H9 (cell line): Measurements from ENCODE around the gene PLS1. TPM values are rescaled to one million over a fixed set of nuclear protein-coding genes. Genes with fewer than 3 reads are reported as not detected.

ENCODE experiments used
- DNase-seq: peaks from one replicate; pipeline ENCODE4 v3.0.0-alpha.2; 2017
- H2AFZ ChIP-seq: one replicate; pipeline ENCODE4 v1.6.1; 2013; ENCODE audit warnings: mild to moderate bottlenecking, low read length, control low read depth, moderate library complexity
- H2AK5ac ChIP-seq: 2 replicates; pipeline ENCODE4 v1.6.1; 2013; ENCODE audit warnings: low read length, control low read depth, mixed read lengths; ENCODE audit not compliant: insufficient read length
- H2BK120ac ChIP-seq: one replicate; pipeline ENCODE4 v1.6.1; 2013; ENCODE audit warnings: low read depth, mild to moderate bottlenecking, low read length, control low read depth, inconsistent platforms; ENCODE audit not compliant: poor library complexity, severe bottlenecking
- H2BK12ac ChIP-seq: 2 replicates; pipeline ENCODE4 v1.6.1; 2013; ENCODE audit warnings: low read length, control low read depth, mixed read lengths, low read depth; ENCODE audit not compliant: insufficient read length
- H2BK15ac ChIP-seq: 2 replicates; pipeline ENCODE4 v1.6.1; 2013; ENCODE audit warnings: low read depth, low read length, control low read depth
- H2BK20ac ChIP-seq: one replicate; pipeline ENCODE4 v1.6.1; 2013; ENCODE audit warnings: low read depth, mild to moderate bottlenecking, low read length, control low read depth, inconsistent platforms; ENCODE audit not compliant: poor library complexity, severe bottlenecking
- H2BK5ac ChIP-seq: 2 replicates; pipeline ENCODE4 v1.6.1; 2013; ENCODE audit warnings: low read length, control low read depth, mixed read lengths; ENCODE audit not compliant: insufficient read length
- H3K14ac ChIP-seq: 2 replicates; pipeline ENCODE4 v1.6.1; 2013; ENCODE audit warnings: low read length, control low read depth; ENCODE audit not compliant: insufficient read depth
- H3K18ac ChIP-seq: 2 replicates; pipeline ENCODE4 v1.6.1; 2013; ENCODE audit warnings: low read depth, mild to moderate bottlenecking, mixed read lengths, low read length, control low read depth; ENCODE audit not compliant: insufficient read length
- H3K23ac ChIP-seq: 2 replicates; pipeline ENCODE4 v1.6.1; 2013; ENCODE audit warnings: low read length, control low read depth, mixed read lengths, low read depth; ENCODE audit not compliant: insufficient read length
- H3K23me2 ChIP-seq: 2 replicates; pipeline ENCODE4 v1.6.1; 2013; ENCODE audit warnings: low read depth, mild to moderate bottlenecking, mixed read lengths, low read length, control low read depth; ENCODE audit not compliant: insufficient read length, poor library complexity, severe bottlenecking
- H3K27ac ChIP-seq: 2 replicates; pipeline ENCODE4 v1.5.1; 2013; ENCODE audit warnings: low read length, control low read depth, mixed read lengths, low read depth; ENCODE audit not compliant: insufficient read length
- H3K27me3 ChIP-seq: 2 replicates; pipeline ENCODE4 v1.6.1; 2013; ENCODE audit warnings: low read length, control low read depth, inconsistent platforms; ENCODE audit not compliant: insufficient read depth
- H3K4ac ChIP-seq: 2 replicates; pipeline ENCODE4 v1.6.1; 2013; ENCODE audit warnings: low read depth, mild to moderate bottlenecking, control low read depth, inconsistent platforms, low read length, moderate library complexity
- H3K4me1 ChIP-seq: 2 replicates; pipeline ENCODE4 v1.6.1; 2013; ENCODE audit warnings: low read length, control low read depth, inconsistent platforms; ENCODE audit not compliant: insufficient read depth
- H3K4me2 ChIP-seq: 2 replicates; pipeline ENCODE4 v1.6.1; 2013; ENCODE audit warnings: low read length, control low read depth, mixed read lengths; ENCODE audit not compliant: insufficient read length, insufficient read depth
- H3K56ac ChIP-seq: 2 replicates; pipeline ENCODE4 v1.6.1; 2013; ENCODE audit warnings: low read depth, mild to moderate bottlenecking, mixed read lengths, low read length, control low read depth; ENCODE audit not compliant: insufficient read length
- H3K79me1 ChIP-seq: 2 replicates; pipeline ENCODE4 v1.6.1; 2013; ENCODE audit warnings: low read depth, mild to moderate bottlenecking, moderate library complexity, low read length, control low read depth, inconsistent platforms; ENCODE audit not compliant: insufficient read depth, poor library complexity, severe bottlenecking
- H3K79me2 ChIP-seq: 2 replicates; pipeline ENCODE4 v1.6.1; 2013; ENCODE audit warnings: low read length, control low read depth, inconsistent platforms; ENCODE audit not compliant: insufficient read depth
- H3K9ac ChIP-seq: 2 replicates; pipeline ENCODE4 v1.6.1; 2013; ENCODE audit warnings: low read length, control low read depth, mixed read lengths; ENCODE audit not compliant: insufficient read length; ENCODE audit errors: extremely low read depth
- H3K9me3 ChIP-seq: one replicate; pipeline ENCODE4 v1.6.1; 2013; ENCODE audit warnings: low read depth, low read length, inconsistent platforms; ENCODE audit not compliant: control insufficient read depth
- H3T11ph ChIP-seq: one replicate; pipeline ENCODE4 v1.6.1; 2013; ENCODE audit warnings: mild to moderate bottlenecking, low read length, control low read depth, inconsistent platforms
- H4K20me1 ChIP-seq: one replicate; pipeline ENCODE4 v1.6.1; 2013; ENCODE audit not compliant: control insufficient read depth, insufficient read length, insufficient read depth
- H4K5ac ChIP-seq: 2 replicates; pipeline ENCODE4 v1.6.1; 2013; ENCODE audit warnings: low read depth, mild to moderate bottlenecking, mixed read lengths, low read length, control low read depth; ENCODE audit not compliant: insufficient read length
- H4K8ac ChIP-seq: replicated peaks from 2 replicates; pipeline ENCODE4 v1.6.1; 2013; ENCODE audit warnings: low read length, control low read depth, mixed read lengths, low read depth; ENCODE audit not compliant: insufficient read length
- H4K91ac ChIP-seq: 2 replicates; pipeline ENCODE4 v1.6.1; 2013; ENCODE audit warnings: low read depth, mild to moderate bottlenecking, moderate library complexity, mixed read lengths, low read length, control low read depth; ENCODE audit not compliant: insufficient read length
- H3K27ac Mint-ChIP-seq, 3 experiments: 2 replicates in 2 of 3; 3 replicates in 1 of 3; pipeline ENCODE4 v1.8.0; 2020 to 2021; ENCODE audit warnings: mixed read lengths in 3 of 3, mild to moderate bottlenecking in 1 of 3, moderate library complexity in 1 of 3
- H3K27me3 Mint-ChIP-seq: 2 replicates; pipeline ENCODE4 v1.8.0; 2021; ENCODE audit warnings: low read depth, mild to moderate bottlenecking, moderate library complexity, mixed read lengths
- H3K36me3 Mint-ChIP-seq, 3 experiments: 2 replicates in 2 of 3; 3 replicates in 1 of 3; pipeline ENCODE4 v1.8.0; 2020 to 2021; ENCODE audit warnings: low read depth in 3 of 3, mixed read lengths in 3 of 3; ENCODE audit not compliant: insufficient read depth in 1 of 3
- H3K4me1 Mint-ChIP-seq, 2 experiments: 2 replicates each; pipeline ENCODE4 v1.8.0; 2020; ENCODE audit warnings: mixed read lengths in 2 of 2
- H3K4me3 Mint-ChIP-seq, 2 experiments: 2 replicates in 1 of 2; 3 replicates in 1 of 2; pipeline ENCODE4 v1.8.0; 2020 to 2021; ENCODE audit warnings: mild to moderate bottlenecking in 2 of 2, mixed read lengths in 2 of 2, moderate library complexity in 1 of 2
- H3K9me3 Mint-ChIP-seq, 2 experiments: 2 replicates in 1 of 2; 3 replicates in 1 of 2; pipeline ENCODE4 v1.8.0; 2020; ENCODE audit warnings: mild to moderate bottlenecking in 2 of 2, mixed read lengths in 2 of 2, moderate library complexity in 1 of 2
- WGBS: extraction: QIAGEN DNeasy Blood & Tissue Kit; methylation state at CpG from one replicate; pipeline ENCODE4 v1.1.7; 2013; ENCODE audit warnings: missing lambda C conversion rate, low lambda C conversion rate, mixed read lengths; ENCODE audit not compliant: insufficient read length; ENCODE audit errors: extremely low coverage; 5-methylcytosine and 5-hydroxymethylcytosine counted together
- total RNA-seq: library from RNA; stranded (reverse); gene quantifications from 2 replicates; pipeline ENCODE4 v1.2.1, GENCODE V29; 2021
- TF ChIP-seq, protein P1 (sequence below): fragments of 200-600 bp; sonication (generic); conservative IDR thresholded peaks from 3 replicates; pipeline ENCODE4 v1.8.0; 2021; ENCODE audit warnings: antibody characterized with exemption, mild to moderate bottlenecking

PLS1 gene
- total RNA-seq, 1 experiment from 2014 or later: 20.4 TPM

DNA sequence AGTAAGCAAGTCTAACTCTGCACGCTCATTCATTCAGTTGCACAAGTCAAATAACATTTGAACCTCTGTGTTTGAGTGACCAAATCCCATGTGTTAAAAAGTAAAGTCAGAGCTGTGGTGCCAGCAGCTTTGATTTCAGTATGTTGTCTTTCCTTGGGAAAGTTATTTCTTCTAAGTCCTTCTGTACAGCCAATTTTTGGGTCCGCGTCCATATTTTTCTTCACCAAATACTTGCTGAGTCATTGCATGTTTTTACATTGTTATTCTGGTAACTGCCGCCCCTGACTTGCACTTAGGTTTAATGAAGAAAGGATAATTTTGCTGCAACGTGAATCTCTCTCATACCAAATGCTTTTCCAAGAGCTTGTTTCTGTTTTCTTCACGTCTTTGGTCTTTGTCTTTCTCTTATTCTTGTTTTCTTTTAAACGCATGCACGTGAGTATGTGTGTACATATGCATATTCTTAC, 56.7 kb downstream of the PLS1 start:
- Histone ChIP-seq H4K8ac (no peak overlapping the region), H3K4ac (no peak overlapping the region), H3K27me3 (no peaks in the 10 kb centered on the region), H3K56ac (no peak overlapping the region), H3K23ac (no peak overlapping the region), H3K23me2 (no peaks in the 10 kb centered on the region), H4K20me1 (no peaks in the 10 kb centered on the region), H2BK12ac (no peak overlapping the region), H3K4me1 (peaks cover 2% of the 10 kb centered on the region; the same call in 1 of the 2 replicates), H4K5ac (no peak overlapping the region), H2AK5ac (no peak overlapping the region), H3K9me3 (no peaks in the 10 kb centered on the region), H4K91ac (no peak overlapping the region), H3K79me1 (no peaks in the 10 kb centered on the region), H2BK15ac (no peak overlapping the region), H3K27ac (no peak overlapping the region), H2BK5ac (no peak overlapping the region), H3T11ph (no peak overlapping the region), H2AFZ (no peak overlapping the region), H3K79me2 (no peaks in the 10 kb centered on the region), H3K4me2 (no peak overlapping the region), H3K9ac (no peak overlapping the region), H2BK120ac (no peak overlapping the region), H2BK20ac (no peak overlapping the region), H3K18ac (no peak overlapping the region), H3K14ac (no peak overlapping the region)
- Mint-ChIP-seq H3K36me3 (no peaks in the 10 kb centered on the region), H3K4me3 (no peak overlapping the region), H3K27ac (peak overlapping the region in 1 of 3 experiments; percentile 3; a peak in 3 of 7 replicates), H3K4me1 (peaks cover 14 to 22% of the 10 kb centered on the region in 2 experiments), H3K27me3 (no peaks in the 10 kb centered on the region), H3K9me3 (no peaks in the 10 kb centered on the region)
- TF ChIP-seq, protein P1, sequence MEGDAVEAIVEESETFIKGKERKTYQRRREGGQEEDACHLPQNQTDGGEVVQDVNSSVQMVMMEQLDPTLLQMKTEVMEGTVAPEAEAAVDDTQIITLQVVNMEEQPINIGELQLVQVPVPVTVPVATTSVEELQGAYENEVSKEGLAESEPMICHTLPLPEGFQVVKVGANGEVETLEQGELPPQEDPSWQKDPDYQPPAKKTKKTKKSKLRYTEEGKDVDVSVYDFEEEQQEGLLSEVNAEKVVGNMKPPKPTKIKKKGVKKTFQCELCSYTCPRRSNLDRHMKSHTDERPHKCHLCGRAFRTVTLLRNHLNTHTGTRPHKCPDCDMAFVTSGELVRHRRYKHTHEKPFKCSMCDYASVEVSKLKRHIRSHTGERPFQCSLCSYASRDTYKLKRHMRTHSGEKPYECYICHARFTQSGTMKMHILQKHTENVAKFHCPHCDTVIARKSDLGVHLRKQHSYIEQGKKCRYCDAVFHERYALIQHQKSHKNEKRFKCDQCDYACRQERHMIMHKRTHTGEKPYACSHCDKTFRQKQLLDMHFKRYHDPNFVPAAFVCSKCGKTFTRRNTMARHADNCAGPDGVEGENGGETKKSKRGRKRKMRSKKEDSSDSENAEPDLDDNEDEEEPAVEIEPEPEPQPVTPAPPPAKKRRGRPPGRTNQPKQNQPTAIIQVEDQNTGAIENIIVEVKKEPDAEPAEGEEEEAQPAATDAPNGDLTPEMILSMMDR: no peak
- DNase-seq: no peak
- no CpG with 5 or more reads among the region's 8 CpGs for WGBS
